ENCODE data around the gene ARHGAP26. TPM values are rescaled to one million over a fixed set of nuclear protein-coding genes. Genes with fewer than 3 reads are reported as not detected.

The ARHGAP26 gene
- total RNA-seq, 1 experiment from 2014 or later: 34.5 TPM

- ATAC-seq: no peak
- peaks cover 0 to 6% of the 10 kb centered on the region in 2 experiments; a peak in 1 of 4 replicates for H3K36me3 ChIP-seq (ENCODE audit: control insufficient read depth in 1 of 2, insufficient read depth in 2 of 2, low read length in 2 of 2)
- intact Hi-C loops (cut with micrococcal nuclease): no loop called here
- TF ChIP-seq EGR1 (IDR thresholded peaks at IDR 0.05; ENCODE audit: low read depth) (no peak), SP1 (IDR thresholded peaks at IDR 0.05; ENCODE audit: low read depth) (no peak), MAX (IDR thresholded peaks at IDR 0.05) (no peak), POLR2A (IDR thresholded peaks at IDR 0.05; ENCODE audit: borderline replicate concordance, extremely low read depth, insufficient read depth, insufficient read length) (no peak), RAD21 (IDR thresholded peaks at IDR 0.05; ENCODE audit: low read depth) (no peak), CTCF (IDR thresholded peaks at IDR 0.05 in 2 of 3, conservative IDR thresholded peaks at IDR 0.05 in 1 of 3; ENCODE audit: borderline replicate concordance in 1 of 3, insufficient read depth in 1 of 3, low read depth in 2 of 3, low read length in 2 of 3) (no peak), FOSL1 (IDR thresholded peaks at IDR 0.05; ENCODE audit: low read depth) (no peak), EZH2 (IDR thresholded peaks at IDR 0.05) (no peak), EZH2phosphoT487 (IDR thresholded peaks at IDR 0.05; ENCODE audit: borderline replicate concordance) (no peak), POLR2AphosphoS5 (IDR thresholded peaks at IDR 0.05; ENCODE audit: low read depth, low read length) (no peak), JUND (IDR thresholded peaks at IDR 0.05) (no peak), TCF7L2 (IDR thresholded peaks at IDR 0.05; ENCODE audit: borderline replicate concordance, extremely low read depth, insufficient read depth, insufficient read length) (no peak), ZBTB33 (IDR thresholded peaks at IDR 0.05; ENCODE audit: extremely low read depth, insufficient replicate concordance, low read length) (no peak), CEBPB (IDR thresholded peaks at IDR 0.05; ENCODE audit: low read depth) (no peak), REST (IDR thresholded peaks at IDR 0.05; ENCODE audit: low read depth) (no peak), CBX3 (IDR thresholded peaks at IDR 0.05; ENCODE audit: low read depth) (no peak), ATF3 (IDR thresholded peaks at IDR 0.05) (no peak), YY1 (IDR thresholded peaks at IDR 0.05; ENCODE audit: extremely low read depth, insufficient replicate concordance, low read depth, low read length) (no peak)
- RAD21 ChIA-PET (ENCODE audit: low non-redundant PET in 1 of 2, low total read pairs in 2 of 2, uncharacterized antibody in 2 of 2, unreplicated experiment in 2 of 2): no interaction called here
- no peak overlapping the region for H3K27ac ChIP-seq (ENCODE audit: low read depth, low read length)
- POLR2A ChIA-PET: no interaction called here
- H3K4me1 ChIP-seq (ENCODE audit: control insufficient read depth in 1 of 2, insufficient read depth in 2 of 2, low read length in 2 of 2): peaks cover 15% of the 10 kb centered on the region in 2 experiments; a peak in 3 of 4 replicates
- no peak for DNase-seq (ENCODE audit: low read depth, low spot score)
- no TSS peak for BruUV-seq (replicated peaks)
- no peaks in the 10 kb centered on the region for H3K79me2 ChIP-seq (ENCODE audit: insufficient read depth, low read length)
- H3K4me2 ChIP-seq (ENCODE audit: low read length): no peak overlapping the region
- H2AFZ ChIP-seq (ENCODE audit: low read depth, low read length, poor library complexity, severe bottlenecking): no peak overlapping the region
- H3K9me2 ChIP-seq (ENCODE audit: insufficient read depth): no peaks in the 10 kb centered on the region
- H3K9me3 ChIP-seq (ENCODE audit: control insufficient read depth in 1 of 2, insufficient read depth in 1 of 2, low read depth in 1 of 2, low read length in 2 of 2): no peaks in the 10 kb centered on the region
- H3K4me3 ChIP-seq (replicated peaks in 1 of 2; ENCODE audit: low read depth in 1 of 2, low read length in 2 of 2): no peak overlapping the region
- CTCF ChIA-PET: interaction anchor here (1.2 to 2.6 kb wide), 2 partner anchors 23 to 45 kb away, joined by 3 to 10 read pairs; no protein-coding TSS in a partner anchor
- H4K20me1 ChIP-seq (ENCODE audit: insufficient read depth): no peaks in the 10 kb centered on the region
- no peak overlapping the region for H3K9ac ChIP-seq (ENCODE audit: low read length)
- no peaks in the 10 kb centered on the region for H3K27me3 ChIP-seq (ENCODE audit: insufficient read depth, low read length)
Observed at GRCh38 chr5:142911775-142912174, 141.6 kb downstream of the ARHGAP26 start.
